GM12878 (cell line): ENCODE results near the gene ELL2. TPM values are rescaled to one million over a fixed set of nuclear protein-coding genes. Genes with fewer than 3 reads are reported as not detected.

ENCODE experiments used
- CBX5 ChIP-seq: sonication (generic); IDR thresholded peaks from 2 replicates; pipeline ENCODE4 v1.6.1; 2016; ENCODE audit warnings: low read depth, moderate library complexity, mild to moderate bottlenecking, inconsistent platforms
- EGR1 ChIP-seq, 2 experiments: IDR thresholded peaks; 1 replicate in 1 of 2; 2 replicates in 1 of 2; pipeline ENCODE4 v1.6.1; 2011 to 2012; ENCODE audit warnings: low read depth in 2 of 2, low read length in 2 of 2, borderline replicate concordance in 1 of 2, mild to moderate bottlenecking in 1 of 2, moderate library complexity in 1 of 2
- ETV6 ChIP-seq, 2 experiments: fragments of 450-650 bp in 1 of 2; IDR thresholded peaks in 1 of 2; conservative IDR thresholded peaks in 1 of 2; 2 replicates each; pipeline ENCODE4 v1.6.1; 2014; ENCODE audit warnings: antibody characterized with exemption in 1 of 2, borderline replicate concordance in 1 of 2, low read depth in 1 of 2, mild to moderate bottlenecking in 1 of 2, moderate library complexity in 1 of 2
- HDAC6 ChIP-seq: fragments of 200-600 bp; sonication (generic); IDR thresholded peaks from one replicate; pipeline ENCODE4 v1.8.0; 2017; ENCODE audit warnings: antibody characterized with exemption; ENCODE audit not compliant: unreplicated experiment
- MYC ChIP-seq: IDR thresholded peaks from 2 replicates; pipeline ENCODE4 v1.6.1; 2011; ENCODE audit warnings: mild to moderate bottlenecking, low read length, moderate library complexity, inconsistent platforms; ENCODE audit not compliant: insufficient read depth, insufficient replicate concordance, insufficient read length, severe bottlenecking
- NFXL1 ChIP-seq: fragments of 450-650 bp; IDR thresholded peaks from 2 replicates; pipeline ENCODE4 v1.6.1; 2017; ENCODE audit warnings: antibody characterized with exemption, mild to moderate bottlenecking, borderline replicate concordance
- NR2C1 ChIP-seq: fragments of 450-650 bp; IDR thresholded peaks from 2 replicates; pipeline ENCODE4 v1.6.1; 2017; ENCODE audit warnings: antibody characterized with exemption, mild to moderate bottlenecking, moderate library complexity
- PML ChIP-seq: IDR thresholded peaks from 2 replicates; pipeline ENCODE4 v1.6.1; 2012; ENCODE audit warnings: low read length, inconsistent platforms
- RCOR1 ChIP-seq: conservative IDR thresholded peaks from 2 replicates; pipeline ENCODE4 v1.6.1; 2012; ENCODE audit warnings: low read depth, low read length, improper control_type of control experiment
- SIX5 ChIP-seq: IDR thresholded peaks from 2 replicates; pipeline ENCODE4 v1.6.1; 2011; ENCODE audit warnings: mild to moderate bottlenecking, low read depth, low read length, moderate library complexity; ENCODE audit not compliant: severe bottlenecking
- SP1 ChIP-seq: IDR thresholded peaks from one replicate; pipeline ENCODE4 v1.6.1; 2011; ENCODE audit warnings: low read depth, low read length
- SRF ChIP-seq, 2 experiments: IDR thresholded peaks; 2 replicates each; pipeline ENCODE4 v1.6.1; 2011; ENCODE audit warnings: low read depth in 2 of 2, low read length in 2 of 2, mild to moderate bottlenecking in 1 of 2, moderate library complexity in 1 of 2
- SUPT20H ChIP-seq: IDR thresholded peaks from 2 replicates; pipeline ENCODE4 v1.6.1; 2011; ENCODE audit warnings: low read depth, mild to moderate bottlenecking, low read length, moderate library complexity, borderline replicate concordance; ENCODE audit not compliant: control insufficient read depth
- TBL1XR1 ChIP-seq: IDR thresholded peaks from 2 replicates; pipeline ENCODE4 v1.6.1; 2012; ENCODE audit warnings: low read depth, low read length, improper control_type of control experiment
- ZNF24 ChIP-seq: fragments of 450-650 bp; IDR thresholded peaks from 2 replicates; pipeline ENCODE4 v1.6.1; 2017; ENCODE audit warnings: antibody characterized with exemption, mild to moderate bottlenecking
- polyA plus RNA-seq, 11 experiments: library from polyadenylated mRNA; depleted of rRNA in 4 of 11; unstranded in 6 of 11; stranded (reverse) in 5 of 11; fragments of >200 nt; fragmentation: Nextera tagmentation in 4 of 11; fragmentation: Illumina TruSeq in 1 of 11; extraction: Ambion mirVana in 4 of 11; extraction: Trizol in 1 of 11; gene quantifications; 1 replicate in 1 of 11; 2 replicates in 10 of 11; pipeline versions ENCODE4 v1.2.1 to v1.2.3, GENCODE V29; 2011 to 2016; ENCODE audit warnings: inconsistent platforms in 2 of 11, missing spikeins in 2 of 11, low read depth in 1 of 11
- total RNA-seq, 4 experiments: library from RNA; depleted of rRNA in 3 of 4; stranded (reverse); fragments of >200 nt in 3 of 4; fragmentation: Illumina TruSeq in 1 of 4; extraction: Trizol in 1 of 4; gene quantifications; 2 replicates each; pipeline versions ENCODE4 v1.2.1 to v1.2.3, GENCODE V29; 2013 to 2021
- TF ChIP-seq, protein P1 (sequence below): fragments of 450-650 bp; formaldehyde crosslinking; IDR thresholded peaks from 2 replicates; pipeline ENCODE4 v1.4.0; 2020; ENCODE audit warnings: mild to moderate bottlenecking, moderate library complexity
- TF ChIP-seq, protein P2 (sequence below): fragments of 450-650 bp; conservative IDR thresholded peaks from 2 replicates; pipeline ENCODE4 v1.6.1; 2017; ENCODE audit warnings: mild to moderate bottlenecking, moderate library complexity
- TF ChIP-seq, protein P3 (sequence below): fragments of 450-650 bp; IDR thresholded peaks from 2 replicates; pipeline ENCODE4 v1.6.1; 2017; ENCODE audit warnings: borderline replicate concordance
- TF ChIP-seq, protein P4 (sequence below): fragments of 450-650 bp; IDR thresholded peaks from 2 replicates; pipeline ENCODE4 v1.6.1; 2017; ENCODE audit warnings: mild to moderate bottlenecking, low read depth, inconsistent platforms; ENCODE audit not compliant: poor library complexity, severe bottlenecking

The ELL2 gene
- total and polyA plus RNA-seq, 10 of the 15 experiments (the other 5 are each of a cell fraction or from before 2014, with no cell fraction given) = 24.2 to 91.4 (median 57.4) TPM

DNA sequence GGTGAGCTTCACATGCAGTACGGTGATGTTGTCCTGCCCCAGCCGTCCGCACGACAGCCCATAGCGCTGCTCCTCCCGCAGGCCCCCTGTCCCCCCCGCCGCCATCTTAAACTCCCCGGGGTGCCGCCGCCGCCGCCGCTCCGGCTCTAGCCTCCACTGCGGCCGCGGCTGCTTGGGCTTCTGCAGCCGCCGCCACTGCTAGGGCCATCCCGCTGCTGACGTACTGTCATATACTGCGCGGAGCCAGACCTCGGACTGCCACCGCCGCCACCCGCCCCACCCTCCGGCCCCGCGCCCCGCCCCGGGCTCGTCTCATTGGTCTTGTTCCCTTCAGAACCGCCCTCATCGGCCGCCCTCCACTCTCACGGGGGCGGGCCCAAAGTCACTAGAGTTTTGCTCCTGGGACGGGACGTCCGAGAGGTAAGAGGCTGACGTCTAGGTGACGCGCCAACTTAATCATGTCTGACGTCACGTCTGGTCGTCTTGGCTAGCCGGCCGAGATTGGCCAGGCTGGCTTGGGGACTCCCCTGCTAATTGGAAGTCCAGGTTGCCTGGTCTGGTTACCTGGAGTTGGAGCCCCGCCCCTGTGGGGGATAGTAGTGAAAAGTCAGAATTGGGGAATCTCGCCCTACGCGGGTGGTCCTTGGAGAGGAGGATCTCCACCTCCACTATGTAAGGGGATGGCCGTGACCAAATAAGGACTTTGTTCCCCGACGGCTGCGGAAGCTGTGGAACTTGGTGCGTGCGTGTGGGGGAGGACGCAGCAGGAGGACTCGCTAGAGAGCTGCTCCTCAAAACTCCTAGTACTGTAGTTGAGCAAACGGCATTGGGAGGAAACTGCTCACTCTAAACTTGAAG, at the start of gene ELL2 (continued):
- TF ChIP-seq, protein P1, sequence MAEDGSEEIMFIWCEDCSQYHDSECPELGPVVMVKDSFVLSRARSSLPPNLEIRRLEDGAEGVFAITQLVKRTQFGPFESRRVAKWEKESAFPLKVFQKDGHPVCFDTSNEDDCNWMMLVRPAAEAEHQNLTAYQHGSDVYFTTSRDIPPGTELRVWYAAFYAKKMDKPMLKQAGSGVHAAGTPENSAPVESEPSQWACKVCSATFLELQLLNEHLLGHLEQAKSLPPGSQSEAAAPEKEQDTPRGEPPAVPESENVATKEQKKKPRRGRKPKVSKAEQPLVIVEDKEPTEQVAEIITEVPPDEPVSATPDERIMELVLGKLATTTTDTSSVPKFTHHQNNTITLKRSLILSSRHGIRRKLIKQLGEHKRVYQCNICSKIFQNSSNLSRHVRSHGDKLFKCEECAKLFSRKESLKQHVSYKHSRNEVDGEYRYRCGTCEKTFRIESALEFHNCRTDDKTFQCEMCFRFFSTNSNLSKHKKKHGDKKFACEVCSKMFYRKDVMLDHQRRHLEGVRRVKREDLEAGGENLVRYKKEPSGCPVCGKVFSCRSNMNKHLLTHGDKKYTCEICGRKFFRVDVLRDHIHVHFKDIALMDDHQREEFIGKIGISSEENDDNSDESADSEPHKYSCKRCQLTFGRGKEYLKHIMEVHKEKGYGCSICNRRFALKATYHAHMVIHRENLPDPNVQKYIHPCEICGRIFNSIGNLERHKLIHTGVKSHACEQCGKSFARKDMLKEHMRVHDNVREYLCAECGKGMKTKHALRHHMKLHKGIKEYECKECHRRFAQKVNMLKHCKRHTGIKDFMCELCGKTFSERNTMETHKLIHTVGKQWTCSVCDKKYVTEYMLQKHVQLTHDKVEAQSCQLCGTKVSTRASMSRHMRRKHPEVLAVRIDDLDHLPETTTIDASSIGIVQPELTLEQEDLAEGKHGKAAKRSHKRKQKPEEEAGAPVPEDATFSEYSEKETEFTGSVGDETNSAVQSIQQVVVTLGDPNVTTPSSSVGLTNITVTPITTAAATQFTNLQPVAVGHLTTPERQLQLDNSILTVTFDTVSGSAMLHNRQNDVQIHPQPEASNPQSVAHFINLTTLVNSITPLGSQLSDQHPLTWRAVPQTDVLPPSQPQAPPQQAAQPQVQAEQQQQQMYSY = no peak
- TF ChIP-seq MYC (no peak), CBX5 (no peak), HDAC6 (no peak), RCOR1 (no peak), ZNF24 (no peak), TBL1XR1 (no peak), NR2C1 (no peak), SP1 (peak; percentile 16), ETV6 (conservative IDR thresholded peaks at IDR 0.05 in 1 of 2, IDR thresholded peaks at IDR 0.05 in 1 of 2; ENCODE audit: borderline replicate concordance in 1 of 2, low read depth in 1 of 2) (no peak), SRF (IDR thresholded peaks at IDR 0.05; ENCODE audit: low read depth in 2 of 2, low read length in 2 of 2) (peak; percentile 85 to 91), EGR1 (IDR thresholded peaks at IDR 0.05; ENCODE audit: borderline replicate concordance in 1 of 2, low read depth in 2 of 2, low read length in 2 of 2) (peak in 1 of 2 experiments; percentile 58; a peak in 2 of 3 replicates), SIX5 (no peak), PML (0 out of 2 replicates have a peak, but pooled peaks have one; percentile 31), NFXL1 (no peak), SUPT20H (no peak)
- TF ChIP-seq, protein P2, sequence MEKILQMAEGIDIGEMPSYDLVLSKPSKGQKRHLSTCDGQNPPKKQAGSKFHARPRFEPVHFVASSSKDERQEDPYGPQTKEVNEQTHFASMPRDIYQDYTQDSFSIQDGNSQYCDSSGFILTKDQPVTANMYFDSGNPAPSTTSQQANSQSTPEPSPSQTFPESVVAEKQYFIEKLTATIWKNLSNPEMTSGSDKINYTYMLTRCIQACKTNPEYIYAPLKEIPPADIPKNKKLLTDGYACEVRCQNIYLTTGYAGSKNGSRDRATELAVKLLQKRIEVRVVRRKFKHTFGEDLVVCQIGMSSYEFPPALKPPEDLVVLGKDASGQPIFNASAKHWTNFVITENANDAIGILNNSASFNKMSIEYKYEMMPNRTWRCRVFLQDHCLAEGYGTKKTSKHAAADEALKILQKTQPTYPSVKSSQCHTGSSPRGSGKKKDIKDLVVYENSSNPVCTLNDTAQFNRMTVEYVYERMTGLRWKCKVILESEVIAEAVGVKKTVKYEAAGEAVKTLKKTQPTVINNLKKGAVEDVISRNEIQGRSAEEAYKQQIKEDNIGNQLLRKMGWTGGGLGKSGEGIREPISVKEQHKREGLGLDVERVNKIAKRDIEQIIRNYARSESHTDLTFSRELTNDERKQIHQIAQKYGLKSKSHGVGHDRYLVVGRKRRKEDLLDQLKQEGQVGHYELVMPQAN = 0 out of 2 replicates have a peak, but pooled peaks have one; percentile 28
- TF ChIP-seq, protein P3, sequence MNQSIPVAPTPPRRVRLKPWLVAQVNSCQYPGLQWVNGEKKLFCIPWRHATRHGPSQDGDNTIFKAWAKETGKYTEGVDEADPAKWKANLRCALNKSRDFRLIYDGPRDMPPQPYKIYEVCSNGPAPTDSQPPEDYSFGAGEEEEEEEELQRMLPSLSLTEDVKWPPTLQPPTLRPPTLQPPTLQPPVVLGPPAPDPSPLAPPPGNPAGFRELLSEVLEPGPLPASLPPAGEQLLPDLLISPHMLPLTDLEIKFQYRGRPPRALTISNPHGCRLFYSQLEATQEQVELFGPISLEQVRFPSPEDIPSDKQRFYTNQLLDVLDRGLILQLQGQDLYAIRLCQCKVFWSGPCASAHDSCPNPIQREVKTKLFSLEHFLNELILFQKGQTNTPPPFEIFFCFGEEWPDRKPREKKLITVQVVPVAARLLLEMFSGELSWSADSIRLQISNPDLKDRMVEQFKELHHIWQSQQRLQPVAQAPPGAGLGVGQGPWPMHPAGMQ = no peak
- TF ChIP-seq, protein P4, sequence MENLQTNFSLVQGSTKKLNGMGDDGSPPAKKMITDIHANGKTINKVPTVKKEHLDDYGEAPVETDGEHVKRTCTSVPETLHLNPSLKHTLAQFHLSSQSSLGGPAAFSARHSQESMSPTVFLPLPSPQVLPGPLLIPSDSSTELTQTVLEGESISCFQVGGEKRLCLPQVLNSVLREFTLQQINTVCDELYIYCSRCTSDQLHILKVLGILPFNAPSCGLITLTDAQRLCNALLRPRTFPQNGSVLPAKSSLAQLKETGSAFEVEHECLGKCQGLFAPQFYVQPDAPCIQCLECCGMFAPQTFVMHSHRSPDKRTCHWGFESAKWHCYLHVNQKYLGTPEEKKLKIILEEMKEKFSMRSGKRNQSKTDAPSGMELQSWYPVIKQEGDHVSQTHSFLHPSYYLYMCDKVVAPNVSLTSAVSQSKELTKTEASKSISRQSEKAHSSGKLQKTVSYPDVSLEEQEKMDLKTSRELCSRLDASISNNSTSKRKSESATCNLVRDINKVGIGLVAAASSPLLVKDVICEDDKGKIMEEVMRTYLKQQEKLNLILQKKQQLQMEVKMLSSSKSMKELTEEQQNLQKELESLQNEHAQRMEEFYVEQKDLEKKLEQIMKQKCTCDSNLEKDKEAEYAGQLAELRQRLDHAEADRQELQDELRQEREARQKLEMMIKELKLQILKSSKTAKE = peak; percentile 34
